Activated naive CD4-positive, alpha-beta T cell treated with anti-CD3 and anti-CD28 coated beads, Interleukin-2, amount 50 U/mL, for 72 hours (primary cell): Measurements from ENCODE around the gene POLD3. TPM values are rescaled to one million over a fixed set of nuclear protein-coding genes. Genes with fewer than 3 reads are reported as not detected.
A peak's percentile ranks its signal among the peaks of the same experiment; 100 is the strongest.

Source experiments
- ATAC-seq, 2 donors: fragments of 150-1000 bp; cut with Tn5 transposase; 2 replicates each; pipeline ENCODE4 v1.10.0; 2021; ENCODE audit warnings: mild to moderate bottlenecking in 2 of 2, moderate library complexity in 2 of 2
- DNase-seq, 2 donors: peaks; one replicate each; pipeline ENCODE4 v3.0.0; 2021 to 2022; ENCODE audit warnings: low spot score in 2 of 2
- H3K27ac Mint-ChIP-seq, 2 donors: one replicate each; pipeline ENCODE4 v1.8.0; 2022; ENCODE audit warnings: mild to moderate bottlenecking in 2 of 2, mixed read lengths in 2 of 2
- H3K36me3 Mint-ChIP-seq, 2 donors: one replicate each; pipeline ENCODE4 v1.8.0; 2022; ENCODE audit warnings: mixed read lengths in 2 of 2
- H3K9me3 Mint-ChIP-seq, 2 donors: one replicate each; pipeline ENCODE4 v1.8.0; 2022; ENCODE audit warnings: mixed read lengths in 2 of 2
- total RNA-seq, 2 donors: library from RNA; stranded (reverse); gene quantifications; one replicate each; pipeline ENCODE4 v1.2.3, GENCODE V29; 2022

Gene POLD3
- total RNA-seq, 2 donors from 2014 or later = 65.9 to 79.3 TPM

GRCh38 chr11:74615988-74616387 is 23.6 kb downstream of the POLD3 start:
- no peak overlapping the region for H3K27ac Mint-ChIP-seq
- H3K36me3 Mint-ChIP-seq = peaks cover 7 to 13% of the 10 kb centered on the region in 2 donors
- DNase-seq = no peak
- ATAC-seq = no peak
- H3K9me3 Mint-ChIP-seq = no peaks in the 10 kb centered on the region

GRCh38 chr11:74620531-74620930 is 28.1 kb downstream of the POLD3 start:
- ATAC-seq = no peak
- DNase-seq = no peak
- Mint-ChIP-seq H3K36me3 (peaks cover 21 to 32% of the 10 kb centered on the region in 2 donors), H3K27ac (no peak overlapping the region), H3K9me3 (no peaks in the 10 kb centered on the region)

- Mint-ChIP-seq H3K36me3 (peaks cover 22 to 34% of the 10 kb centered on the region in 2 donors), H3K27ac (no peak overlapping the region), H3K9me3 (no peaks in the 10 kb centered on the region)
- DNase-seq (no peak), ATAC-seq (no peak)
These were observed 33.7 kb downstream of the POLD3 start for GRCh38 chr11:74626130-74626529.

- Mint-ChIP-seq H3K36me3 (peaks cover 22 to 32% of the 10 kb centered on the region in 2 donors), H3K27ac (no peak overlapping the region), H3K9me3 (no peaks in the 10 kb centered on the region)
- ATAC-seq = no peak
- no peak for DNase-seq
These were observed 34.2 kb downstream of the POLD3 start for GRCh38 chr11:74626604-74627003.

- peak; percentile 77 for ATAC-seq
- peaks cover 18 to 28% of the 10 kb centered on the region in 2 donors for H3K36me3 Mint-ChIP-seq
These were observed 35.0 kb downstream of the POLD3 start for GRCh38 chr11:74627381-74627780.

GRCh38 chr11:74630043-74630442 is 37.7 kb downstream of the POLD3 start:
- no peak for ATAC-seq

More at GRCh38 chr11:74627381-74627780, 35.0 kb downstream of the POLD3 start:
- Mint-ChIP-seq H3K27ac (no peak overlapping the region), H3K9me3 (no peaks in the 10 kb centered on the region)
- DNase-seq = no peak

GRCh38 chr11:74633406-74634393 is 41.3 kb downstream of the POLD3 start:
- no peaks in the 10 kb centered on the region for H3K9me3 Mint-ChIP-seq
- DNase-seq = no peak
- no peak for ATAC-seq
- H3K36me3 Mint-ChIP-seq = peaks cover 31 to 67% of the 10 kb centered on the region in 2 donors
- no peak overlapping the region for H3K27ac Mint-ChIP-seq

More at GRCh38 chr11:74630043-74630442, 37.7 kb downstream of the POLD3 start:
- no peaks in the 10 kb centered on the region for H3K9me3 Mint-ChIP-seq
- H3K27ac Mint-ChIP-seq = no peak overlapping the region
- DNase-seq = no peak
- H3K36me3 Mint-ChIP-seq = peaks cover 20 to 43% of the 10 kb centered on the region in 2 donors

- DNase-seq = no peak
- ATAC-seq = no peak
- Mint-ChIP-seq H3K36me3 (peaks cover 27 to 62% of the 10 kb centered on the region in 2 donors), H3K27ac (no peak overlapping the region), H3K9me3 (no peaks in the 10 kb centered on the region)
These were observed 42.2 kb downstream of the POLD3 start for GRCh38 chr11:74634537-74634936.

GRCh38 chr11:74636630-74637184 is 44.3 kb downstream of the POLD3 start:
- DNase-seq (no peak), ATAC-seq (peak; percentile 76 to 80)
- Mint-ChIP-seq H3K36me3 (peaks cover 45 to 73% of the 10 kb centered on the region in 2 donors), H3K9me3 (no peaks in the 10 kb centered on the region), H3K27ac (peak overlapping the region; percentile 38 to 44)

- no peak for DNase-seq
- H3K27ac Mint-ChIP-seq = peak overlapping the region in 1 of 2 donors; percentile 77
- peaks cover 49 to 80% of the 10 kb centered on the region in 2 donors for H3K36me3 Mint-ChIP-seq
- no peaks in the 10 kb centered on the region for H3K9me3 Mint-ChIP-seq
- ATAC-seq = no peak
These were observed 45.3 kb downstream of the POLD3 start for GRCh38 chr11:74637700-74638099.

GRCh38 chr11:74638869-74639268 is 46.5 kb downstream of the POLD3 start:
- ATAC-seq = no peak
- H3K9me3 Mint-ChIP-seq = no peaks in the 10 kb centered on the region
- H3K36me3 Mint-ChIP-seq = peaks cover 49 to 83% of the 10 kb centered on the region in 2 donors

GRCh38 chr11:74639533-74639932 is 47.2 kb downstream of the POLD3 start:
- H3K9me3 Mint-ChIP-seq = no peaks in the 10 kb centered on the region
- no peak overlapping the region for H3K27ac Mint-ChIP-seq
- ATAC-seq (no peak), DNase-seq (no peak)
- H3K36me3 Mint-ChIP-seq = peaks cover 48 to 83% of the 10 kb centered on the region in 2 donors

More at GRCh38 chr11:74638869-74639268, 46.5 kb downstream of the POLD3 start:
- no peak overlapping the region for H3K27ac Mint-ChIP-seq
- DNase-seq = no peak

- H3K27ac Mint-ChIP-seq = no peak overlapping the region
- H3K36me3 Mint-ChIP-seq = peaks cover 31 to 69% of the 10 kb centered on the region in 2 donors
- DNase-seq (no peak), ATAC-seq (no peak)
- H3K9me3 Mint-ChIP-seq = no peaks in the 10 kb centered on the region
These were observed 48.9 kb downstream of the POLD3 start for GRCh38 chr11:74641289-74641688.

GRCh38 chr11:74641905-74642304 is 49.5 kb downstream of the POLD3 start:
- DNase-seq (no peak), ATAC-seq (no peak)
- peaks cover 31 to 63% of the 10 kb centered on the region in 2 donors for H3K36me3 Mint-ChIP-seq

GRCh38 chr11:74642912-74643311 is 50.5 kb downstream of the POLD3 start:
- no peaks in the 10 kb centered on the region for H3K9me3 Mint-ChIP-seq
- DNase-seq (no peak), ATAC-seq (no peak)
- H3K36me3 Mint-ChIP-seq = peaks cover 25 to 53% of the 10 kb centered on the region in 2 donors
- H3K27ac Mint-ChIP-seq = no peak overlapping the region

More at GRCh38 chr11:74641905-74642304, 49.5 kb downstream of the POLD3 start:
- H3K9me3 Mint-ChIP-seq = no peaks in the 10 kb centered on the region
- no peak overlapping the region for H3K27ac Mint-ChIP-seq

- no peak for ATAC-seq
- Mint-ChIP-seq H3K9me3 (no peaks in the 10 kb centered on the region), H3K27ac (no peak overlapping the region), H3K36me3 (peaks cover 23 to 52% of the 10 kb centered on the region in 2 donors)
- no peak for DNase-seq
These were observed 51.7 kb downstream of the POLD3 start for GRCh38 chr11:74644081-74644480.

GRCh38 chr11:74646215-74646614 is 53.8 kb downstream of the POLD3 start:
- DNase-seq = no peak
- Mint-ChIP-seq H3K27ac (no peak overlapping the region), H3K9me3 (no peaks in the 10 kb centered on the region), H3K36me3 (peaks cover 14 to 56% of the 10 kb centered on the region in 2 donors)
- no peak for ATAC-seq
